ENCODE results near the gene TRDMT1. TPM values are rescaled to one million over a fixed set of nuclear protein-coding genes. Genes with fewer than 3 reads are reported as not detected.

TRDMT1 gene
- total and polyA plus RNA-seq, 8 donors = 1.4 to 3.9 (median 2.9) TPM

DNA sequence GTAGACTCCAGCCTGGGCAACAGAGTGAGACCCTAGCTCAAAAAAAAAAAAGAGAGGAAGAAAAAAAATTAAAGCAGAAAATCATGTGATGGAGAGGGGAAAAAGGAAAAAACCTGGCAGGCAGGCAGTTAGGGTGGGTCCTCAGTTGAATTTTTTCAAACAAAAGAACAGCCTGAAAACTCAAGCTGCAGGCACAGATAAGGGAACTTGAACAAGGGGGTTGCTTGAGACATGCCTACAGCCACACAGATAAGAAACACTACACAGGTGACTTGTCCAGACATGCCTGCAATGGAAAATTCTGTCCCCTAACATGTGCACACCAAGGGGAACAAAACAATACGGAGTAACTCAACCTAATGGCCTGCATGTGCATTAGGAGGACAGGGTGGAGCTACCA, 45.7 kb upstream of the TRDMT1 start:
- DNase-seq (no peak), ATAC-seq (no peak), FAIRE-seq (no peak)
- 86 to 92% methylated on average over 1 of the region's 1 CpG for WGBS, 2 donors
- Histone ChIP-seq H3K4me3 (no peak overlapping the region), H3K27me3 (no peaks in the 10 kb centered on the region), H3K27ac (no peak overlapping the region), H3K4me1 (no peaks in the 10 kb centered on the region), H3K36me3 (no peaks in the 10 kb centered on the region), H3K9me3 (no peaks in the 10 kb centered on the region)
- TF ChIP-seq, protein P1, sequence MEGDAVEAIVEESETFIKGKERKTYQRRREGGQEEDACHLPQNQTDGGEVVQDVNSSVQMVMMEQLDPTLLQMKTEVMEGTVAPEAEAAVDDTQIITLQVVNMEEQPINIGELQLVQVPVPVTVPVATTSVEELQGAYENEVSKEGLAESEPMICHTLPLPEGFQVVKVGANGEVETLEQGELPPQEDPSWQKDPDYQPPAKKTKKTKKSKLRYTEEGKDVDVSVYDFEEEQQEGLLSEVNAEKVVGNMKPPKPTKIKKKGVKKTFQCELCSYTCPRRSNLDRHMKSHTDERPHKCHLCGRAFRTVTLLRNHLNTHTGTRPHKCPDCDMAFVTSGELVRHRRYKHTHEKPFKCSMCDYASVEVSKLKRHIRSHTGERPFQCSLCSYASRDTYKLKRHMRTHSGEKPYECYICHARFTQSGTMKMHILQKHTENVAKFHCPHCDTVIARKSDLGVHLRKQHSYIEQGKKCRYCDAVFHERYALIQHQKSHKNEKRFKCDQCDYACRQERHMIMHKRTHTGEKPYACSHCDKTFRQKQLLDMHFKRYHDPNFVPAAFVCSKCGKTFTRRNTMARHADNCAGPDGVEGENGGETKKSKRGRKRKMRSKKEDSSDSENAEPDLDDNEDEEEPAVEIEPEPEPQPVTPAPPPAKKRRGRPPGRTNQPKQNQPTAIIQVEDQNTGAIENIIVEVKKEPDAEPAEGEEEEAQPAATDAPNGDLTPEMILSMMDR (IDR thresholded peaks at IDR 0.05) = no peak
- intact Hi-C loops (cut with DNase I) = no loop called here

DNA sequence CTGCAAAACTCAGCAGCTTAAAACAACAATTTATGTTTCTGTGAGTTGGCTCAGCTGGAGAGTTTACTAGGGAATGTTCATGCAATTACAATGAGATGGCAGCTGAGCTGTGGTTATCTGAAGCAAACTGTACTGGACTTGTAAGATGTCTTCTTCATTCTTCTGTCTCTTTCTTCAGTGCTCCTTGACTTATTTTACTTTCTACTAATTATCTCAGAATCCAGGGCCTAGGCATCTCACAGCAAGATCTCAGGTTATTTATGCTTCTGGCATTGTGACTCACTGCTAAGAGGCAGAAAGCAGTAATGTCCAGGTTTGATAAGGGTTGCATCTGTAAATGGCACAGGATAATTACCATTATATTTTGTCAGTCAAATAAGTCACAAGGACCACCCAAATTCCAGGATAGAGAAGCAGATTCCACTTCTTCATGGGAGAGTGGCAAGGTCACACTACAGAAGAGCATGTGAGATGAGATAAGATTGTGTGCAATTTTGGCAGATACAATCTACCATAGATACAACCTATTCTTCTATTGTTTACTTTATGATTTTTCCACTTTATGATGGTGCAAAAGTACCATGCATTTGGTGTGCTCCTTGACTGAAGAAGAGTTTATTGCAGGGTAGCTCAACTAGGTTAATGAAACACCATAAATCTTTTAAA, 43.4 kb upstream of the TRDMT1 start:
- no peaks in the 10 kb centered on the region for H3K9me3 ChIP-seq
- no peaks in the 10 kb centered on the region for H3K27me3 ChIP-seq
- TF ChIP-seq, protein P1 (IDR thresholded peaks at IDR 0.05) = no peak
- no peak overlapping the region for H3K27ac ChIP-seq
- H3K4me1 ChIP-seq = no peaks in the 10 kb centered on the region
- ATAC-seq = no peak
- H3K4me3 ChIP-seq = no peak overlapping the region
- no peak for DNase-seq
- FAIRE-seq = no peak
- intact Hi-C loops (cut with DNase I) = no loop called here
- no peaks in the 10 kb centered on the region for H3K36me3 ChIP-seq

- 86 to 91% methylated on average over 5 of the region's 5 CpGs for WGBS, 2 donors
- ATAC-seq = no peak
- DNase-seq = no peak
- FAIRE-seq = no peak
- TF ChIP-seq, protein P1 (IDR thresholded peaks at IDR 0.05) = no peak
- no peaks in the 10 kb centered on the region for H3K9me3 ChIP-seq
- intact Hi-C loops (cut with DNase I) = no loop called here
- no peaks in the 10 kb centered on the region for H3K36me3 ChIP-seq
- H3K4me1 ChIP-seq = no peaks in the 10 kb centered on the region
- H3K27me3 ChIP-seq = no peaks in the 10 kb centered on the region
- no peak overlapping the region for H3K4me3 ChIP-seq
- no peak overlapping the region for H3K27ac ChIP-seq
Observed at GRCh38 chr10:17241611-17242333, 40.3 kb upstream of the TRDMT1 start.

DNA sequence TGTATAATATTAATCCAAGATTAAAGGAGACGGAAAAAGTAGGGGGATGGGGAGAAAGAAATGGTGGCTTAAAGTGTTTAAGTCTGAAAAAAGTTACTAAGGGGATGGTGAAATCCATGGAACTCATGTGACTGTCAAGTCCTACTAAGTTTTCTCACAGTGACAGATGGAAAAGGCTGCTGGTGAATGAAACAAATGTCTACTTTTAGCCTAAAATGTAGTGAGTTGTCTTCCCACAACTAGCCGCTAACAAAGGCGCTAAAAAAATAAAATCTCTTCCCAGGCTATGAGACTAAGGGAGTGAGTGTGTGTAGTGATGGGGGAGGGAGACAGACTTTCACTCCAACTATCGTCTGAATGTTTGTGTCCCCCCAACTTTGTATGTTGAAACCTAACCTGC, 39.1 kb upstream of the TRDMT1 start:
- Histone ChIP-seq H3K9me3 (no peaks in the 10 kb centered on the region), H3K36me3 (peaks cover 0 to 7% (median 5%) of the 10 kb centered on the region in 3 donors), H3K4me3 (no peak overlapping the region), H3K4me1 (no peaks in the 10 kb centered on the region), H3K27me3 (no peaks in the 10 kb centered on the region), H3K27ac (no peak overlapping the region)
- FAIRE-seq = no peak
- no peak for DNase-seq
- TF ChIP-seq, protein P1 (IDR thresholded peaks at IDR 0.05) = no peak
- 92 to 94% methylated on average over 4 of the region's 4 CpGs for WGBS, 2 donors
- no peak for ATAC-seq
- intact Hi-C loops (cut with DNase I) = no loop called here

- 94 to 100% methylated on average over 2 of the region's 2 CpGs for WGBS, 2 donors
Observed at GRCh38 chr10:17240096-17240495, 38.6 kb upstream of the TRDMT1 start.

More at GRCh38 chr10:17240096-17240495, 38.6 kb upstream of the TRDMT1 start:
- Histone ChIP-seq H3K27ac (no peak overlapping the region), H3K9me3 (no peaks in the 10 kb centered on the region), H3K4me3 (no peak overlapping the region), H3K4me1 (no peaks in the 10 kb centered on the region), H3K27me3 (no peaks in the 10 kb centered on the region), H3K36me3 (peaks cover 0 to 12% (median 8%) of the 10 kb centered on the region in 3 donors)
- no peak for FAIRE-seq
- no peak for ATAC-seq
- intact Hi-C loops (cut with DNase I) = no loop called here
- TF ChIP-seq, protein P1 (IDR thresholded peaks at IDR 0.05) = no peak
- DNase-seq = no peak

Measured in pancreas (tissue), 10 donors.